ENCODE measurements around the gene LETM1.

The LETM1 gene

GRCh38 chr4:1808851-1809753 lies 46.9 kb downstream of the LETM1 start:
- Histone ChIP-seq H4K12ac (ENCODE audit: low read depth, low read length) (no peak overlapping the region), H2BK5ac (ENCODE audit: low read depth, low read length, poor library complexity) (no peak overlapping the region), H3K9ac (ENCODE audit: low read length) (no peak overlapping the region), H3K4ac (ENCODE audit: low read depth, low read length) (no peak overlapping the region), H3K36me3 (ENCODE audit: control insufficient read depth in 1 of 2, insufficient read depth in 2 of 2, low read length in 2 of 2) (peaks cover 15 to 21% of the 10 kb centered on the region in 2 experiments), H3K27ac (ENCODE audit: low read depth, low read length) (no peak overlapping the region), H2AK5ac (ENCODE audit: low read length) (no peak overlapping the region), H3K9me3 (ENCODE audit: insufficient read depth, low read depth, low read length) (peaks cover 5% of the 10 kb centered on the region), H2AFZ (ENCODE audit: insufficient read depth, low read length, poor library complexity) (no peak overlapping the region), H3K79me1 (ENCODE audit: low read length) (no peaks in the 10 kb centered on the region), H3K4me3 (ENCODE audit: low read depth, low read length) (no peak overlapping the region), H3K23ac (ENCODE audit: low read length) (no peak overlapping the region), H3K18ac (ENCODE audit: low read length) (no peak overlapping the region), H2BK12ac (ENCODE audit: low read length) (no peak overlapping the region), H4K91ac (ENCODE audit: low read depth, low read length) (no peak overlapping the region), H2BK120ac (ENCODE audit: insufficient read depth, low read length, poor library complexity) (no peak overlapping the region), H3K4me2 (ENCODE audit: low read length) (no peak overlapping the region), H4K8ac (ENCODE audit: low read depth, low read length) (no peak overlapping the region), H3K14ac (ENCODE audit: low read length) (no peak overlapping the region), H3K27me3 (ENCODE audit: insufficient read depth, low read length) (no peaks in the 10 kb centered on the region), H3K79me2 (ENCODE audit: control insufficient read depth, insufficient read depth, low read length, poor library complexity) (no peaks in the 10 kb centered on the region), H3K4me1 (ENCODE audit: control insufficient read depth in 1 of 2, insufficient read depth in 2 of 2, low read length in 2 of 2) (no peaks in the 10 kb centered on the region)
- DNase-seq = no peak
- no CpG with 5 or more reads among the region's 11 CpGs for WGBS (ENCODE audit: extremely low coverage, insufficient coverage, insufficient read length)

- no peak overlapping the region for H3K4me3 ChIP-seq (ENCODE audit: low read depth, low read length)
- no peak overlapping the region for H3K4ac ChIP-seq (ENCODE audit: low read depth, low read length)
- H4K91ac ChIP-seq (ENCODE audit: low read depth, low read length) = no peak overlapping the region
- no peak overlapping the region for H3K14ac ChIP-seq (ENCODE audit: low read length)
- H3K79me1 ChIP-seq (ENCODE audit: low read length) = no peaks in the 10 kb centered on the region
- no peak overlapping the region for H3K4me2 ChIP-seq (ENCODE audit: low read length)
- WGBS (ENCODE audit: extremely low coverage, insufficient coverage, insufficient read length) = no CpG with 5 or more reads among the region's 6 CpGs
- H2AFZ ChIP-seq (ENCODE audit: insufficient read depth, low read length, poor library complexity) = no peak overlapping the region
- no peak overlapping the region for H3K18ac ChIP-seq (ENCODE audit: low read length)
- no peaks in the 10 kb centered on the region for H3K27me3 ChIP-seq (ENCODE audit: insufficient read depth, low read length)
- no peak overlapping the region for H2BK12ac ChIP-seq (ENCODE audit: low read length)
- H4K8ac ChIP-seq (ENCODE audit: low read depth, low read length) = no peak overlapping the region
- H2AK5ac ChIP-seq (ENCODE audit: low read length) = no peak overlapping the region
- H3K27ac ChIP-seq (ENCODE audit: low read depth, low read length) = no peak overlapping the region
- H2BK120ac ChIP-seq (ENCODE audit: insufficient read depth, low read length, poor library complexity) = no peak overlapping the region
- H3K9ac ChIP-seq (ENCODE audit: low read length) = no peak overlapping the region
- H3K23ac ChIP-seq (ENCODE audit: low read length) = no peak overlapping the region
- H2BK5ac ChIP-seq (ENCODE audit: low read depth, low read length, poor library complexity) = no peak overlapping the region
- H3K4me1 ChIP-seq (ENCODE audit: control insufficient read depth in 1 of 2, insufficient read depth in 2 of 2, low read length in 2 of 2) = no peaks in the 10 kb centered on the region
- H3K9me3 ChIP-seq (ENCODE audit: insufficient read depth, low read depth, low read length) = peaks cover 6% of the 10 kb centered on the region
- DNase-seq = no peak
- H3K79me2 ChIP-seq (ENCODE audit: control insufficient read depth, insufficient read depth, low read length, poor library complexity) = no peaks in the 10 kb centered on the region
- no peak overlapping the region for H4K12ac ChIP-seq (ENCODE audit: low read depth, low read length)
- peaks cover 14 to 23% of the 10 kb centered on the region in 2 experiments for H3K36me3 ChIP-seq (ENCODE audit: control insufficient read depth in 1 of 2, insufficient read depth in 2 of 2, low read length in 2 of 2)
Measured at GRCh38 chr4:1808396-1808795, 47.6 kb downstream of the LETM1 start.

GRCh38 chr4:1807332-1807777 lies 48.6 kb downstream of the LETM1 start:
- Histone ChIP-seq H4K8ac (ENCODE audit: low read depth, low read length) (no peak overlapping the region), H4K12ac (ENCODE audit: low read depth, low read length) (no peak overlapping the region), H2AK5ac (ENCODE audit: low read length) (no peak overlapping the region), H2BK12ac (ENCODE audit: low read length) (no peak overlapping the region), H3K4me2 (ENCODE audit: low read length) (no peak overlapping the region), H3K4me3 (ENCODE audit: low read depth, low read length) (no peak overlapping the region), H3K27ac (ENCODE audit: low read depth, low read length) (no peak overlapping the region), H3K79me2 (ENCODE audit: control insufficient read depth, insufficient read depth, low read length, poor library complexity) (no peaks in the 10 kb centered on the region), H3K14ac (ENCODE audit: low read length) (no peak overlapping the region), H2BK120ac (ENCODE audit: insufficient read depth, low read length, poor library complexity) (no peak overlapping the region), H3K18ac (ENCODE audit: low read length) (no peak overlapping the region), H2BK5ac (ENCODE audit: low read depth, low read length, poor library complexity) (no peak overlapping the region), H3K4ac (ENCODE audit: low read depth, low read length) (no peak overlapping the region), H3K9me3 (ENCODE audit: insufficient read depth, low read depth, low read length) (peaks cover 4% of the 10 kb centered on the region), H3K23ac (ENCODE audit: low read length) (no peak overlapping the region), H2AFZ (ENCODE audit: insufficient read depth, low read length, poor library complexity) (no peak overlapping the region), H4K91ac (ENCODE audit: low read depth, low read length) (no peak overlapping the region), H3K27me3 (ENCODE audit: insufficient read depth, low read length) (no peaks in the 10 kb centered on the region), H3K36me3 (ENCODE audit: control insufficient read depth in 1 of 2, insufficient read depth in 2 of 2, low read length in 2 of 2) (peaks cover 8 to 18% of the 10 kb centered on the region in 2 experiments), H3K4me1 (ENCODE audit: control insufficient read depth in 1 of 2, insufficient read depth in 2 of 2, low read length in 2 of 2) (no peaks in the 10 kb centered on the region), H3K9ac (ENCODE audit: low read length) (no peak overlapping the region), H3K79me1 (ENCODE audit: low read length) (no peaks in the 10 kb centered on the region)
- DNase-seq = no peak
- no CpG with 5 or more reads among the region's 16 CpGs for WGBS (ENCODE audit: extremely low coverage, insufficient coverage, insufficient read length)

- no peak overlapping the region for H3K4ac ChIP-seq (ENCODE audit: low read depth, low read length)
- H3K23ac ChIP-seq (ENCODE audit: low read length) = no peak overlapping the region
- no peak overlapping the region for H3K27ac ChIP-seq (ENCODE audit: low read depth, low read length)
- H3K4me3 ChIP-seq (ENCODE audit: low read depth, low read length) = no peak overlapping the region
- no peak overlapping the region for H2BK120ac ChIP-seq (ENCODE audit: insufficient read depth, low read length, poor library complexity)
- H3K4me2 ChIP-seq (ENCODE audit: low read length) = no peak overlapping the region
- H4K12ac ChIP-seq (ENCODE audit: low read depth, low read length) = no peak overlapping the region
- no peak overlapping the region for H2BK12ac ChIP-seq (ENCODE audit: low read length)
- no peak for DNase-seq
- H3K79me1 ChIP-seq (ENCODE audit: low read length) = no peaks in the 10 kb centered on the region
- peaks cover 4% of the 10 kb centered on the region for H3K9me3 ChIP-seq (ENCODE audit: insufficient read depth, low read depth, low read length)
- no CpG with 5 or more reads among the region's 41 CpGs for WGBS (ENCODE audit: extremely low coverage, insufficient coverage, insufficient read length)
- H3K9ac ChIP-seq (ENCODE audit: low read length) = no peak overlapping the region
- no peaks in the 10 kb centered on the region for H3K4me1 ChIP-seq (ENCODE audit: control insufficient read depth in 1 of 2, insufficient read depth in 2 of 2, low read length in 2 of 2)
- H3K14ac ChIP-seq (ENCODE audit: low read length) = no peak overlapping the region
- no peak overlapping the region for H2AK5ac ChIP-seq (ENCODE audit: low read length)
- H4K8ac ChIP-seq (ENCODE audit: low read depth, low read length) = no peak overlapping the region
- H3K27me3 ChIP-seq (ENCODE audit: insufficient read depth, low read length) = no peaks in the 10 kb centered on the region
- no peak overlapping the region for H3K18ac ChIP-seq (ENCODE audit: low read length)
- peaks cover 8 to 21% of the 10 kb centered on the region in 2 experiments for H3K36me3 ChIP-seq (ENCODE audit: control insufficient read depth in 1 of 2, insufficient read depth in 2 of 2, low read length in 2 of 2)
- H2AFZ ChIP-seq (ENCODE audit: insufficient read depth, low read length, poor library complexity) = no peak overlapping the region
- no peak overlapping the region for H2BK5ac ChIP-seq (ENCODE audit: low read depth, low read length, poor library complexity)
- H3K79me2 ChIP-seq (ENCODE audit: control insufficient read depth, insufficient read depth, low read length, poor library complexity) = no peaks in the 10 kb centered on the region
- H4K91ac ChIP-seq (ENCODE audit: low read depth, low read length) = no peak overlapping the region
Measured at GRCh38 chr4:1806596-1807331, 49.2 kb downstream of the LETM1 start.
